Ovary (tissue), 3 donors: Measurements from ENCODE around the gene CT45A10.

ENCODE experiments used
- CTCF ChIP-seq, 3 donors: fragments of 450-650 bp in 2 of 3; fragments of 200-600 bp in 1 of 3; IDR thresholded peaks; one replicate each; pipeline versions ENCODE4 v1.5.1 to v1.8.0; 2016 to 2022; ENCODE audit warnings: antibody characterized with exemption in 3 of 3, mild to moderate bottlenecking in 1 of 3
- EP300 ChIP-seq: sonication (generic); formaldehyde crosslinking; IDR thresholded peaks from one replicate; pipeline ENCODE4 v1.6.1; 2017; ENCODE audit warnings: antibody characterized with exemption
- POLR2A ChIP-seq: fragments of 450-650 bp; IDR thresholded peaks from one replicate; pipeline ENCODE4 v1.6.1; 2017; ENCODE audit warnings: antibody characterized with exemption, mild to moderate bottlenecking, moderate library complexity
- donor health status: DM: no; HTN: no; CAD: no.

GRCh38 chrX:135914404-135914803 lies 21.2 kb upstream of the CT45A10 start:
- TF ChIP-seq CTCF (IDR thresholded peaks at IDR 0.05) (no peak), POLR2A (no peak), EP300 (no peak)
